Measurements from ENCODE around the gene FLCN. TPM values are rescaled to one million over a fixed set of nuclear protein-coding genes. Genes with fewer than 3 reads are reported as not detected.

FLCN gene
- polyA plus RNA-seq, 1 donor from 2014 or later: 34.0 TPM

- H3K9me2 ChIP-seq (ENCODE audit: insufficient read depth, low read length): no peaks in the 10 kb centered on the region
- H3K4me2 ChIP-seq (ENCODE audit: low read length): no peak overlapping the region
- no peaks in the 10 kb centered on the region for H3K79me2 ChIP-seq (replicated peaks; ENCODE audit: insufficient read depth, low read length)
- H3K9me3 ChIP-seq (ENCODE audit: low read length): no peaks in the 10 kb centered on the region
- no peak overlapping the region for H3K4me3 ChIP-seq (ENCODE audit: low read length)
- H2AFZ ChIP-seq (ENCODE audit: low read depth, low read length): no peak overlapping the region
- H3K27me3 ChIP-seq (ENCODE audit: insufficient read depth, low read depth, low read length): no peaks in the 10 kb centered on the region
- H4K20me1 ChIP-seq (ENCODE audit: insufficient read depth): no peaks in the 10 kb centered on the region
- H3K27ac ChIP-seq (ENCODE audit: low read length): no peak overlapping the region
- H3F3A ChIP-seq (ENCODE audit: insufficient read depth, low read length, poor library complexity, severe bottlenecking): no peaks in the 10 kb centered on the region
- no peak overlapping the region for H3K9ac ChIP-seq (ENCODE audit: low read length)
- no peak for TF ChIP-seq RAD21 (conservative IDR thresholded peaks at IDR 0.05)
- no peak for TF ChIP-seq CTCF (IDR thresholded peaks at IDR 0.05; ENCODE audit: poor library complexity, severe bottlenecking)
- no peak for TF ChIP-seq MXI1 (conservative IDR thresholded peaks at IDR 0.05; ENCODE audit: poor library complexity, severe bottlenecking)
- TF ChIP-seq POLR2AphosphoS5 (IDR thresholded peaks at IDR 0.05): no peak
- TF ChIP-seq TAF1 (IDR thresholded peaks at IDR 0.05; ENCODE audit: low read depth): no peak
- TF ChIP-seq EZH2 (IDR thresholded peaks at IDR 0.05; ENCODE audit: borderline replicate concordance, insufficient read depth, low read length, poor library complexity, severe bottlenecking): no peak
- no peak for TF ChIP-seq SMC3 (conservative IDR thresholded peaks at IDR 0.05; ENCODE audit: poor library complexity)
- no peak for TF ChIP-seq REST (IDR thresholded peaks at IDR 0.05; ENCODE audit: borderline replicate concordance)
- no peak for TF ChIP-seq EP300 (conservative IDR thresholded peaks at IDR 0.05; ENCODE audit: poor library complexity, severe bottlenecking)
- H3K36me3 ChIP-seq (ENCODE audit: insufficient read depth, low read length): no peaks in the 10 kb centered on the region
Observed at GRCh38 chr17:17171186-17171585, 65.8 kb downstream of the FLCN start.

- H4K20me1 ChIP-seq (ENCODE audit: insufficient read depth): no peaks in the 10 kb centered on the region
- H3K9ac ChIP-seq (ENCODE audit: low read length): no peak overlapping the region
- H3K4me2 ChIP-seq (ENCODE audit: low read length): no peak overlapping the region
- H3K9me3 ChIP-seq (ENCODE audit: low read length): no peaks in the 10 kb centered on the region
- H2AFZ ChIP-seq (ENCODE audit: low read depth, low read length): no peak overlapping the region
- H3K79me2 ChIP-seq (replicated peaks; ENCODE audit: insufficient read depth, low read length): no peaks in the 10 kb centered on the region
- H3K27me3 ChIP-seq (ENCODE audit: insufficient read depth, low read depth, low read length): no peaks in the 10 kb centered on the region
- H3K27ac ChIP-seq (ENCODE audit: low read length): no peak overlapping the region
- TF ChIP-seq TAF1 (IDR thresholded peaks at IDR 0.05; ENCODE audit: low read depth) (no peak), MXI1 (conservative IDR thresholded peaks at IDR 0.05; ENCODE audit: poor library complexity, severe bottlenecking) (no peak), POLR2AphosphoS5 (IDR thresholded peaks at IDR 0.05) (no peak), REST (IDR thresholded peaks at IDR 0.05; ENCODE audit: borderline replicate concordance) (no peak), SMC3 (conservative IDR thresholded peaks at IDR 0.05; ENCODE audit: poor library complexity) (no peak), EZH2 (IDR thresholded peaks at IDR 0.05; ENCODE audit: borderline replicate concordance, insufficient read depth, low read length, poor library complexity, severe bottlenecking) (no peak), EP300 (conservative IDR thresholded peaks at IDR 0.05; ENCODE audit: poor library complexity, severe bottlenecking) (no peak), CTCF (IDR thresholded peaks at IDR 0.05; ENCODE audit: poor library complexity, severe bottlenecking) (no peak), RAD21 (conservative IDR thresholded peaks at IDR 0.05) (no peak)
- H3K4me3 ChIP-seq (ENCODE audit: low read length): no peak overlapping the region
- H3K9me2 ChIP-seq (ENCODE audit: insufficient read depth, low read length): no peaks in the 10 kb centered on the region
- no peaks in the 10 kb centered on the region for H3F3A ChIP-seq (ENCODE audit: insufficient read depth, low read length, poor library complexity, severe bottlenecking)
- H3K36me3 ChIP-seq (ENCODE audit: insufficient read depth, low read length): no peaks in the 10 kb centered on the region
Observed at GRCh38 chr17:17170346-17170985, 66.5 kb downstream of the FLCN start.

Data from neural cell (in vitro differentiated cells).